HG03135 (cell line): ENCODE results near the gene SP5.
"Not testable (repeated sequence)": the region's sequence is repeated elsewhere in the genome, so short reads cannot be mapped to it uniquely, and the experiment has no call there.

Source experiments
- ATAC-seq: cut with Tn5 transposase; IDR thresholded peaks from one replicate; pipeline ENCODE4 v1.9.1; 2021; ENCODE audit warnings: mild to moderate bottlenecking, moderate library complexity; ENCODE audit not compliant: unreplicated experiment

Gene SP5

DNA sequence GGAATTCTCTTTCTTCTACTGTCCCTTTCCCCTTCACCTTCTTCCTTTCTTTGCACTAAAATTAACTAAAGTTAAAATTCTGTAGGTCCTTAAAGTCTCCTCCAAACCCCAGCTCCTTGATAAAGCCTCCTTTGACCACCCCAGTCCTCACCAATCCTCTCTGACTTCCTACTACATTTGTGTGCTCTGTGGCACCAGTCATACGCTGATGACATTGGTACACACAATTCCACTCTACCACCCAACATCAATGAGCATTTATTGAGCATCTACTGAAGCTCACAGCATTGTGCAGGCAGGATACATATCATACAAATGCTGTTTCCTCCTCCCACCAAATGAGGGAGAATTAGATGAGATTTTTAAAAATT, 4.5 kb upstream of the SP5 start:
- ATAC-seq, result no peak

DNA sequence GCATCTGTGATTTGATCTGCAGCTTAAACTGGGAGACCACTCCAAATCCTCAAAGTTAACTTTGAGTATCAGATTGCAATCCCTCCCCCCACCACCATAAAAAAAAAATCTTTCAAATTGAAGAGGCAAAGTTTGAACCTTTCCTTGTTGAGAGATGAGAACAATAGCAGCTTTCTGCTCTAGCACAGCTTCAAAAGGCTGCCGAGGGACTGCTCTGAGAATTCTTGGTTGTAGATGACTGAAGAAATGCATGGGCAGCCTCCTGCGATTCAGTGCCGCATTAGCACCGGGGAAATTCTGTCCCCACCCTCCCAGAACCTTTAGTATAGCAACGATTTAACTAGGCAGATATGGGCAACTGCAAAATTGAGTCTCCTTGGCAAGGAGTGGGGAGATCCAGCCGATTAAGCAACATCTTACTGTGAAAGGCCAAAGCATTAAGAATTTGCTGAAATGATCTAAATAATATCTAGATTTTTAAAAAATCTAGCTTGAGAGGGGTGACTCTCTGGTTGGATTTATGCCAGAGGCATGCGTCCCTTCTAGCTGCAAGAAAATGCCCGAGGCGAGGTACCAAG, 3.9 kb upstream of the SP5 start:
- no peak for ATAC-seq

DNA sequence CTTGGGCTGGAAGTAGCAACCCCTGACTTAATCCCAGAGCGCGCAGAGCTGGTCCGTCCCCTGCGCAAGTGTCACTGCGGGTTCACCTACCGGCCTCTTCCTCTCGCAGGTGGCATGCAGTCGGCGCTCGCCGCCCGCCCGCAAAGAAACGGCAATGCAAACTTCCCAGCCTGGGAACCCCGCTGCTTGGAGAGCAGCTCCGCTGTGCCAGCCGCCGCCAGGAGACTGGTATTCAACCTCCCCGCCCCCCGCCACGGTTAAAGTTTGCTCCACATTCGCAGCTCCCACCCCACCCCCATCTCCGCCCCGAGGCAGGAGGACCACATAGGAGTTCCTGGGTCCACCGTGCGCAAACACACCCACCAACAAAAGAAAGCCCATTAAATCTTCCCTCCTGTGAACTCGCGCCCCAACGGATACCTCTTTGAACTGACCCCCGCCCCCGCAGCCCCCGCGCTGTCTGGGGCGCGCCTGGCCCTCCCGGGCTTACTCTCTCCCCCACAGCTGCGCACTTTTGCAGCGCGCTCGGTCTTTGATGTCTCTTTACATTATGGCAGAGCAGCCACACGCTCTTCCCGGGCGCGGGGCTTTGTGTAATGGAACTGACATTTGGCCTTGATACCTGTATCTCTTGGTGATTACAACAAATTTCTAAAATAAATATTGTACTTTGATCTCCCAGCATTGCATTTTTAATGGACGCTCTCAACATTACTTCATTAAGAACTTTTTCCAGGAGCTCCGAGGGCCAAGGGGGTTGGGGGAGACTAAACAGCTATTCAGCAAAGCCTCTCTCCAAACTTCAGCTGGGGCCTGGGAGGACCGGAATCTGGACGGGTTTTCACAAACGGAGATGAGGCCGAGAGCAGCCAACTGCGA, 3.1 kb upstream of the SP5 start:
- no peak for ATAC-seq

DNA sequence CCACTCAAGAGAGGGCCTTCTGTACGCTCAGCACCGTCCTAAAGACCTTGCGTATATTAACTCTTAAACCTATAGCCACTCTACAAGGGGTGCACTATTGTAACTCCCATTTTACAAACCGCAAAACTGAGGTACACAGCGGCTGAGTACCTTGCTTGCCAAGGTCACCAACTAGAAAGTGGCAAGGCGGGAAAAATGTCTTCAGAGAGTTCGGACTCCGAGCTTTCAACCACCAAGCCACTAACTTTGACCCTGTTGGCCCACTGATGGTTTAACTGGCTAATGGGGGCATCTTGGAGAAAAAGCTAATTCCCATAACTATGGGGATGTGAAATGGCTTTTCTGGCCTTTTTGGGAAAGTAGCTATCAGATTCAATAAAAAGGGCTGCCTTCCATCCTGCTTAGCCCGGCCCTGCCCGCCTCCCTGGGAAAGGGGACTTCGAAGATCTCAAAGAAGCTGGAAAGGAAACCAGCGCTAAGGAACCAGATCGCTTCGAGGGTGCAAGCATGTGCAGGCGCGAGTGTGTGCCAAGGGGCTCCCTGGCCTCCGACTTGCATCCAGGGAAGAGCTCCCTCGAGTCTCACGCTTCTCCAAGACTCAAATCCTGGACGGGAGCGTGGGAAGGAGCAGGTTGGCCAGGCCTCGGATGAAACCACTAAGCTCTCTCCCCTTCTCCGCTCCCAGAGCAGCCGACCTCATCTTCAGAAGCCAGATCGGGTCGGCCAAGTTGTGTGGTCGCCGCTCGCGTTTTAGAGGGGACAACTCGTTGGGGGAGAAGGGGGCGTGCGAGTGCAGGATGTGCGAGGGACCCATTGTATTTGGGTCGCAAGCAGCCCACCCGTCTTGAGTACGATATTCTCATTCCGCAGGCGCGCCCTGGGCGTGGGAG, 2.2 kb upstream of the SP5 start:
- no peak for ATAC-seq

DNA sequence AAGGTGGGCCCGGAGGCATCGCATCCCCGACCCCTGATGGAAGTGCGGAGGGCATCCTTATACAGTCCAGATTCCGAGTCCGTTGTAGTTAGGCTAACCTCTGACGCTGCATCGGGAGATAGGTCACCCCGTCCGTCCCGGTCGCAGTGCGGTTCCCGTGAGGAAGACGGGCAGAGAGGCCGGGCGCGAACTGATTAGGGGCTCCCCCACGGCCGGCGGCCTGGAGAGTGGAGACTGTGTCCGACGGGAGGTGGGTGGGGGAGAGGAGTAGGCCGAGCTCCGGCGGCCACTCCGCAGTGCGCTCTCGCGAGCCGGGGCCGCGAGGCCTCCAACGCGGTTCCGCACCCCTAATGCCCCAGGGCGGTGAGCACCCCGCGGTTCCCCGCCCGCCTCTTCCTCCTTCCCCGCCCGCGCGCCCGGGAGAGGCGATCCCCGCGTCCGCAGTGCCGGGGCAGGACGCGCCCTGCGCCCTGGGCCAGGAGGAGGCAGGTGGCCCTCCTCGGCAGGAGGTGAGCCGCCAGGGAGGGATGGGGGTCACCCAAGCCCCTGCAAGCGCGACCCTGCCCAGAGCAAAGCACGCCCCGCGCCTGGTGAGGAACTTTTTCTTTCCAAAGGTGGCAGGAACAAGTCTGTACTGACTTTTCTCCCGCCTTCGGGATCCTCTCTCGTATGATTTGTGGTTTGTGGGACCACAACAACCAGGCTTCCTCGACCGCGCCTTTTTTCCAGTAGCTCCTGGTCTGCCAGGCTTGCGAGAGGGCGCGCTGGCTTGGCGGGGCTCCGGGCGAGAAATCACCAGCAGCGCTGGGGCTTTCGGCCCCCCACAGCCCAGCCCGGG, 1.4 kb upstream of the SP5 start:
- ATAC-seq, result no peak

DNA sequence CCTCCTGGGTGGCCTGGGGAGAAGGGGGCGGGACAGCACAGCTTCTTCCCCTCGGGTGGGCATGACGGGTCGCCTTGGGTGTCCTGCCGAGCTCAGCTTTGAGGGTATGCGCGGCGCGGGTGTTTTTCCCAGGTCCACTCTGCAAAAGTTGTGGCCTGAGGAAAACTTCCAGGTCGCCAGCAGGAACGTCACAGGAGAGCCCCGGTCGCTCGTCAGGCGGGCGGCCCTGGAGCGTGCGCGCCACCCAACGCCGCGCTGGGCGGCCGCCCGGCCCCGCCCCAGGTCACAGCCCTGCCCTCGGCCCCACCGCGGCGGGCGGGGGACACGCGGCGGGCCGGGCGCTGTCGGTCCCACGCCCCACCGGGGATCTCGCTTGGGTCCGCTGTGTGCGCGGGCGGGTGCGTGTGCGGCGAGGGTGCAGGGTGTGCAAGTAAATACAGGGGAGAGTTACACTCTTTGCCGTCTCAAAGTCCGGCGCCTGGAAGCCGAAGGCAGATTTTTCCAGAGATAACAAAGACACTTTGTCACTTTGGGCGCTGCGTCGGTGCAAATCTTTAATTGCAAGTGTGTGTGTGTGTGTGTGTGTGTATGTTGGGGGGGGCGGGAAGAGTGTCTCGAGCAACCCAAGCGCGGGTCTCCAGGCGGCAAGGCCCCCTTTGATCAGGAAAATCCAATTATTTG, 616 bp upstream of the SP5 start:
- no peak for ATAC-seq

DNA sequence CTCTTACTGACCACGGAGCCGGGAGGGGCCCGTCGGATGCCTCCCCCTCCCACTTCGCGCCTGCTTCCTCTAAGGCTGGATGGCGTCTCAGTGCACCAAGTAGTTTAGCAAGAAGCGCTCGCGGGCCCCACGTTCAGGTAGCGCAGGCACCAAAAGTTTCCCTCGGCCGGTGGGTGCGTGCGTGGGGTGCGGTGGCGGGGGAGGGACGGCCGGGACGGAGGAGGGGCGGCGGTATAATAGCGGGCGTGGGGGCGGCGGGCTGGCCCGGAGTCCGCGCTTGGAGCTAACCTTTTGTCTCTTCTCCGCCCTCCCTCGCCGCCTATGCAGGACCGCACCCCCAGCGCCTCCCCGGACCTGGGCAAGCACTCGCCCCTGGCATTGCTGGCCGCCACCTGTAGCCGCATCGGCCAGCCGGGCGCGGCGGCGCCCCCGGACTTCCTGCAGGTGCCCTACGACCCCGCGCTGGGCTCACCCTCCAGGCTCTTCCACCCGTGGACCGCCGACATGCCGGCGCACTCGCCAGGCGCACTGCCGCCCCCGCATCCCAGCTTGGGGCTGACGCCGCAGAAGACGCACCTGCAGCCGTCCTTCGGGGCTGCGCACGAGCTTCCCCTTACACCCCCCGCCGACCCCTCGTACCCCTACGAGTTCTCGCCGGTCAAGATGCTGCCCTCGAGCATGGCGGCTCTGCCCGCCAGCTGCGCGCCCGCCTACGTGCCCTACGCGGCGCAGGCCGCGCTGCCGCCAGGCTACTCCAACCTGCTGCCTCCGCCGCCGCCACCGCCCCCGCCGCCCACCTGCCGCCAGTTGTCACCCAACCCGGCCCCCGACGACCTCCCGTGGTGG, 1.0 kb downstream of the SP5 start:
- ATAC-seq, result no peak

DNA sequence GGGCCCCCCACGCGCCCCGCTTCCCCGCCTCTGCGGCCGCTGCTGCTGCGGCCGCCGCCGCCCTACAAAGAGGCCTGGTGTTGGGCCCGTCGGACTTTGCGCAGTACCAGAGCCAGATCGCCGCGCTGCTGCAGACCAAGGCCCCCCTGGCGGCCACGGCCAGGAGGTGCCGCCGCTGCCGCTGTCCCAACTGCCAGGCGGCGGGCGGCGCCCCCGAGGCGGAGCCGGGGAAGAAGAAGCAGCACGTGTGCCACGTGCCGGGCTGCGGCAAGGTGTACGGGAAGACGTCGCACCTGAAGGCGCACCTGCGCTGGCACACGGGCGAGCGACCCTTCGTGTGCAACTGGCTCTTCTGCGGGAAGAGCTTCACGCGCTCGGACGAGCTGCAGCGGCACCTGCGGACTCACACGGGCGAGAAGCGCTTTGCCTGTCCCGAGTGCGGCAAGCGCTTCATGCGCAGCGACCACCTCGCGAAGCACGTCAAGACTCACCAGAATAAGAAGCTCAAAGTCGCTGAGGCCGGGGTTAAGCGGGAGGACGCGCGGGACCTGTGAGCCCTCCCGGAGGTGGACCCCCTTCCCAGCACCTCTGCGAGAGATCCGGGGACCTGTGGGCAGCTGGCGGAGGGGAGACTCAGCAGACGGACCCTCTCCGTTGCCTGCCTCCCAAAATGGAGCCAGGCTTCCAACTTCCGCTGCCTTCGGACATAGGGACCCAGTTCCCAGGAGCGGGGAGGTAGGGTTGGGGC, 1.9 kb downstream of the SP5 start:
- no peak for ATAC-seq

DNA sequence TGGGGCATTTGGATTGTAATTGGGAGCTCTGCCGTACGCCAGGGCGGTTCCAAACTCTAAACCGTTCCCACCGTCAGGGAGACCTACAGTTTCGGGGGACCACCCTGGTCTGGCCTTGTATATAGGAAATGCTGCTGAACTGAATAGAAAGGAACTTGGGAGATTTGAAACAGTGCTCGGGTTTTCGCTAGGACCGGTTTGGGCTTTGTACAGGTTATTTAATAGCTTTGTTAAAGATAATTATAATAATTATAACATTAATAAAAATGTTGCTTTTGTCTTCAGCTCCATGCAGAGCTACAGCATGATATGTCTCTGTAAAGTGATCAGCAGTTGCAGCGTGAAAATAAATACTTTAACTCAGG, 2.4 kb downstream of the SP5 start:
- ATAC-seq, result no peak

DNA sequence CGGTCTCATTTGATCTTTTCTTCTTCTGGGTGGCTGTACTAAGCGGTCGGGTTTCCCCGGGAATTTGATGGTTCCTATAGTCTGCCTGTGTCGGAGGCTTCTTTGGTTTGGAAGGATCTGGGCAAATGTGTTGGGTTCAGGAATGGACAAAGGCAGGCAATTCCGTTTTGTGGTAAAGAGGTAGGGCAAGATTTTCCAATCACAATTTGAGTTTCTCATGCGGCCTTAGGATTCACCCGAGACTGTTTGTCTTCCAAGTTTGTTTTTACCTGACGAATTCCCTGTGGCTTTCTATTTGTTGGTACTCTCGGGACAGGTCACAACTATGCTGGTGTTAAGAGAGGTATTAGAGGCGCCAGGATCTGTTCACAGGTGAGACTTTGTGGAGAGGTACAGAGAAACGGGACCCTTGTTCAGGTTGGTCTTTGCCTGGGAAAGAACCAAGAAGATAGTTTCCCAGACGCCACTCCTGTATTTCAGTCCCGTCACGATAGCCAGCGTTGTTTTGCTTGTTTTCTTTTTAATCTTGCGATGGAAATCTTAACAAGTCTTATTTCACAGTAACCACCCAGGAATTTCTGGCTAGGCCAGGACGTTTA, 3.0 kb downstream of the SP5 start:
- no peak for ATAC-seq

DNA sequence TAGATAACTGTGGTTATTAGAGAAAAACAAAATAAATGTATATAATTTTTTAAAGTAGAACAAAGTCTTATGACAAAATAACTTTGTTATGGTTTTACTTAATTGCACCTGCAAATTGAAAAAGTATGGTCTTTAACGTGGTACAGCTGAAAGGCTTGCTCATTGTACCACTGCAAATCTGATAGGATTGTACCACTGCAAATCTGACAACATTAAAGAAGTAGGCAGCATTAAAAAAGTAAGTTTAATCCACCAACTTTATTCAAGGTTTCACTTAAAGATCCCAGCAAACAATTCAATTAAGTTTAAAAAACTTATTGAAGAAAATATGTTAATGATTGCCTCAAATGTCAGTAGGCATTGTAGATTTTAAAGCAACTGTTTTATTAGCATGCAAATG, 4.7 kb downstream of the SP5 start:
- ATAC-seq, result no peak

DNA sequence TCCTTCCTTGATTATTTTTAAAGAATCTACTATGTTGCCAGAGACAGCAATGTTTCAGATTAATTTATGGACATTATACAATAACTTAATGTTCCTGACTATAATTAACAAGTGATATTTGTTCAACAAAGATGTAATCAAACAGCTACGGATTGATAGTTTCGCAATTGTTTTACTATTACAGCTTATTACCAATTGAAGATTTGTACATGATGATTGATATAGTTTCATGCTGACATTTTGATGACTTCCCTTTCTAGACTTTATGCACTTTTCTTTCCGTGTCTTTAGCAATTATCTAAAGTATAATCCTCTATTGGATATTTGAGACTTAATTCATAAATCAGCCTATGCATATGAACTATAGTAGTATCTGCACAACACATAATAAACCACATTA, 6.5 kb downstream of the SP5 start:
- no peak for ATAC-seq

DNA sequence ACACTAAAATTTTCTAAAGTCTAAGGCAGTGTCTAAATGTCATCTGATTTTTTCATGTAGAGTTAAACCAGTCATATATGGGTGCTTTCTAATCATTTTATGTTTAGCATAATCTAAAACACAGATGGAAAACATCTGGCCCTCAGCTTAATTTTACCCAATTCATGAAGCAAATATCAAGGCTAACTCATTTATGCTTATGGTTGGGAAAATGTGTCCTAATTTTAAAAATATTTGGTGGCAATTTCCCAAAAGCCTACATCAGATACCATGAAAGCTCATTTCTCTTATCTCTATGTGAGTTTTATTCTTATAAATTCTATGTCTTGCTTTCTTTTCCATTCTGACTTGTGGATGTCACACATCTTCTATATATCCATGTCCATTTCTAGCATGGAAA, 7.2 kb downstream of the SP5 start:
- no peak for ATAC-seq

DNA sequence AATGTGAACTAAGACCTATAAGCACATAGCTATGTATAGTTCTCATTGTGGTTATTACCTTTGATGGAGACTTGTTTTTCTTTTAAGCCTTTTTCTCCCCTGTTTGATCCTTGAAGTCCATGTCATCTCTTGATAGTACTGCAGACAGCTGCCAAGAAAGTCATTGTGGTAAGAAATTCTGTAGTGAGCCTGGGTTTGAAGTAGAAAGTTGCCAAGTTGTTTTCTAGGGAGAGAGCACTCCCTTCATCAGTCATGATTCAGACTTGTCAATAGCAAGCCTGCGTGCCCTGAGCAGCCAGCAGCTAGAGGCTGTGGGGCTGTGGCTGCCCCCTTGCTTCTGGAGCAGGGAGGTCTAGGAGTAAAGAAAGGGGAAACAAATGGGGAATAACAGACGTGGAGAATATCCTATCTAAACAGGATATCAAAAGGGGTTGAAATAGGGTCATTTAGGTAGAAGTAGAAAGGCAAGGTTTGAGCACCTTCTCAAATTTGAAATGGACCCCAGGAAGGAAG, 8.4 kb downstream of the SP5 start:
- no peak for ATAC-seq

DNA sequence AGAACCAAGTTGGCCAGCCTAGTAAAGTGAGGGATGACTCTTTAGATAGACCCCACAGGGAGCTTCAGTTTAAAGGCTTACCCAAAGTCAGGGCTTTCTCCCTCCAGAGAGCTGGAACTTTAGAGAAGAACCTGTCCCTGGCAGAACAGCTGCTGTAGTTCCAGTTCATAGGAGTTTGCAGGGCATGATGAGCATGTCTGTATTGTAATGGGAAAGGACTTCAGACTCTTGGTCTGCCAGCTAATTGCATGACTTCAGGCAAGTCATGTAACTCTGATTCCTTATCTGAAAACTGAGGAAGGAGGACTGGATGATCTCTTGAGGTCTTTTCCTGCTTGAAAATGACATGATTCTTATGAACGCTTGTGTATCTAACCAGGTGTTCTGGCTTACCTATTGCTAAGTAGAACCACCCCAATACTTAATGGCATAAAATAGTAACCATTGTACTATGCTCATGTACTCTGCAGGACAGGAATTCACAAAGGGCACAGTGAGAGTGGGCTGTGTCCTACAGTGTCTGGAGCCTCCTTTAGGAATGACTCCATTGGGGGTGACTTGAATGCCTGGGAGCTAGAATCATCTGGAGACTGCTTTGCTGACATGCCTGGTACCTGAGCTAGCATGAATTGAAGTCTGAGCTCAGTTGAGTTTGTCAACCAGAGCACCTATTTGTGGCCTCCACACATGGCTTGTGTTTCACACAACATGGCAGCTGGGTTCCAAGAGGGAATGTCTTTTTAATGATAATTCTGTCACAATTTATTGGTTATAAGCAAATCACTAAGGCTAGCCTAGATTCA, 18.9 kb downstream of the SP5 start:
- ATAC-seq, result no peak

DNA sequence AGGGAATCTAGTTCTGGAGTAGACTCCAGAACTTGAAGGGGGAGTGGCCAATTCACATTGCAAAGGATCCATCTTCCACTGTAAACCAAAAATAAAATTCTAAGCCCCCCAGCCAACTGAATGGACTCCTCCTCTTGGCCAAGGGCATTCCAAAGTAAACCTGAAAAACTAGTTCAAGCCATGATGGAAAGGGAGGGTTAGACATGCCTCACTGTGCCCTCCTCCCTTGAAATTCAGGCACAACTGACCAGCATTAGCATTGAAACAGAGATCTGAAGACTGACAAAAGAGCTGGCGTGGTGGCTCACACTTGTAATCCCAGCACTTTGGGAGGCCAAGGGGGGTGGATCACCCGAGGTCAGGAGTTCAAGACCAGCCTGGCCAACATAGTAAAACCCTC, 19.5 kb downstream of the SP5 start:
- ATAC-seq, result not testable (repeated sequence)

DNA sequence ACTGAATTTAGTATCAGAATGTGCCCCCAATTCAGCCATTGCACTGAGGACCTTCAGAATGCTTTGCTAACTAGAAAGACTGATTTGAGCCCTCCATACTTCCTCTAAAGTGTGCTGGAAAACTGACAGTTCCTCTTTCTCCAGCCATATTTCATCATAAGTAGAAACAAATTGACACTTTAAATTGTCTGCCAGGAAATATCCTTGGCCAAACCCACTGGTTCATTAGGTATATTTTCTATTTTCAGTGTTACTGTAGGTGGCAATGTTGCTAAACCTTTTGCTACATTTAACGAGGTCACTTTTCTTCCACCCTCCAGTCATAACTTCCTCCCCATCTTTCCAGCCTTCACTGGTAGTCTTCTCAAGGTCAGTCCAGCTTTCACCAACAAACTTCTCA, 21.5 kb downstream of the SP5 start:
- ATAC-seq, result no peak
